HEK293 (cell line): Measurements from ENCODE around the gene TMEM88.

Experiments used
- CTCF ChIA-PET: fragments of 350-600 bp; formaldehyde crosslinking; extraction: SDS; loops from one replicate; lab custom pipeline; 2021; ENCODE audit warnings: antibody characterized with exemption; lab: Yijun Ruan, JAX
- POLR2A ChIA-PET: fragments of 300-600 bp; formaldehyde crosslinking; extraction: SDS; loops from one replicate; lab custom pipeline; 2020; ENCODE audit warnings: antibody characterized with exemption, inconsistent platforms; lab: Yijun Ruan, JAX
- H3K27ac ChIP-seq: fragments of 200-500 bp; sonication (Bioruptor generic); 2 replicates; pipeline ENCODE4 v1.5.1; 2014; ENCODE audit warnings: low read depth, low read length, control low read depth, inconsistent platforms; ENCODE audit errors: extremely low read depth
- H3K36me3 ChIP-seq, 2 experiments: fragments of 200-500 bp in 1 of 2; sonication (Bioruptor generic) in 1 of 2; 1 replicate in 1 of 2; 2 replicates in 1 of 2; pipeline ENCODE4 v1.5.1; 2014 to 2017; ENCODE audit warnings: inconsistent platforms in 2 of 2, low read length in 2 of 2; ENCODE audit not compliant: control insufficient read depth in 2 of 2, insufficient read depth in 1 of 2
- H3K4me1 ChIP-seq: fragments of 200-500 bp; sonication (Bioruptor generic); 2 replicates; pipeline ENCODE4 v1.5.1; 2014; ENCODE audit warnings: mild to moderate bottlenecking, low read length, inconsistent platforms; ENCODE audit not compliant: control insufficient read depth, insufficient read depth
- H3K4me3 ChIP-seq: 2 replicates; pipeline ENCODE4 v1.5.1; 2011; ENCODE audit warnings: low read depth, mild to moderate bottlenecking, control low read depth, low read length, moderate library complexity
- H3K9me3 ChIP-seq: fragments of 200-500 bp; sonication (Bioruptor generic); 2 replicates; pipeline ENCODE4 v1.5.1; 2014; ENCODE audit warnings: low read depth, low read length, inconsistent platforms; ENCODE audit not compliant: control insufficient read depth, insufficient read depth
- BCL11A ChIP-seq: fragments of 450-650 bp; formaldehyde crosslinking; IDR thresholded peaks from 2 replicates; pipeline ENCODE4 v1.5.1; 2016; ENCODE audit warnings: low read depth, missing biosample characterization, missing genetic modification characterization
- GLI4 ChIP-seq: fragments of 450-650 bp; formaldehyde crosslinking; IDR thresholded peaks from 2 replicates; pipeline ENCODE4 v1.5.1; 2016; ENCODE audit warnings: missing biosample characterization, missing genetic modification characterization
- GLIS1 ChIP-seq: fragments of 450-650 bp; formaldehyde crosslinking; IDR thresholded peaks from 2 replicates; pipeline ENCODE4 v1.5.1; 2016; ENCODE audit warnings: missing biosample characterization, missing genetic modification characterization
- GLIS2 ChIP-seq: fragments of 450-650 bp; formaldehyde crosslinking; IDR thresholded peaks from 2 replicates; pipeline ENCODE4 v1.5.1; 2016; ENCODE audit warnings: missing biosample characterization, missing genetic modification characterization
- KLF10 ChIP-seq: fragments of 450-650 bp; IDR thresholded peaks from 2 replicates; pipeline ENCODE4 v1.5.1; 2018; ENCODE audit warnings: missing biosample characterization, mild to moderate bottlenecking, missing genetic modification characterization
- OVOL3 ChIP-seq: fragments of 450-650 bp; formaldehyde crosslinking; IDR thresholded peaks from 2 replicates; pipeline ENCODE4 v1.5.1; 2016; ENCODE audit warnings: missing biosample characterization, missing genetic modification characterization
- PRDM6 ChIP-seq: fragments of 450-650 bp; formaldehyde crosslinking; IDR thresholded peaks from 2 replicates; pipeline ENCODE4 v1.5.1; 2017; ENCODE audit warnings: missing biosample characterization, missing genetic modification characterization
- TSHZ1 ChIP-seq: fragments of 450-650 bp; formaldehyde crosslinking; IDR thresholded peaks from 2 replicates; pipeline ENCODE4 v1.5.1; 2016; ENCODE audit warnings: missing biosample characterization, missing genetic modification characterization, borderline replicate concordance
- ZBTB17 ChIP-seq: fragments of 450-650 bp; formaldehyde crosslinking; IDR thresholded peaks from 2 replicates; pipeline ENCODE4 v1.5.1; 2016; ENCODE audit warnings: missing biosample characterization, missing genetic modification characterization
- ZBTB8A ChIP-seq: fragments of 450-650 bp; formaldehyde crosslinking; IDR thresholded peaks from 2 replicates; pipeline ENCODE4 v1.5.1; 2016; ENCODE audit warnings: missing biosample characterization, missing genetic modification characterization
- ZFHX2 ChIP-seq: fragments of 450-650 bp; formaldehyde crosslinking; conservative IDR thresholded peaks from 2 replicates; pipeline ENCODE4 v1.5.1; 2016; ENCODE audit warnings: missing biosample characterization, missing genetic modification characterization
- ZFP37 ChIP-seq: fragments of 450-650 bp; formaldehyde crosslinking; IDR thresholded peaks from 2 replicates; pipeline ENCODE4 v1.5.1; 2016; ENCODE audit warnings: missing biosample characterization, missing genetic modification characterization
- ZIC2 ChIP-seq: fragments of 450-650 bp; formaldehyde crosslinking; IDR thresholded peaks from 2 replicates; pipeline ENCODE4 v1.5.1; 2016; ENCODE audit warnings: missing biosample characterization, missing genetic modification characterization
- ZNF132 ChIP-seq: fragments of 450-650 bp; formaldehyde crosslinking; IDR thresholded peaks from 2 replicates; pipeline ENCODE4 v1.5.1; 2017; ENCODE audit warnings: missing biosample characterization, missing genetic modification characterization, borderline replicate concordance
- ZNF155 ChIP-seq: fragments of 450-650 bp; formaldehyde crosslinking; IDR thresholded peaks from 2 replicates; pipeline ENCODE4 v1.5.1; 2016; ENCODE audit warnings: missing biosample characterization, missing genetic modification characterization
- ZNF174 ChIP-seq: fragments of 450-650 bp; formaldehyde crosslinking; IDR thresholded peaks from 2 replicates; pipeline ENCODE4 v1.5.0; 2017; ENCODE audit warnings: missing biosample characterization, mild to moderate bottlenecking, missing genetic modification characterization
- ZNF19 ChIP-seq: fragments of 450-650 bp; formaldehyde crosslinking; IDR thresholded peaks from 2 replicates; pipeline ENCODE4; 2016; ENCODE audit warnings: missing biosample characterization, missing genetic modification characterization, low read depth
- ZNF416 ChIP-seq: fragments of 450-650 bp; formaldehyde crosslinking; IDR thresholded peaks from 2 replicates; pipeline ENCODE4 v1.5.1; 2016; ENCODE audit warnings: missing biosample characterization, missing genetic modification characterization
- ZNF449 ChIP-seq: fragments of 450-650 bp; formaldehyde crosslinking; IDR thresholded peaks from 2 replicates; pipeline ENCODE4 v1.5.1; 2017; ENCODE audit warnings: missing biosample characterization, mild to moderate bottlenecking, missing genetic modification characterization, moderate library complexity
- ZNF48 ChIP-seq: fragments of 450-650 bp; formaldehyde crosslinking; IDR thresholded peaks from 2 replicates; pipeline ENCODE4 v1.5.1; 2016; ENCODE audit warnings: missing biosample characterization, missing genetic modification characterization
- ZNF488 ChIP-seq: fragments of 450-650 bp; formaldehyde crosslinking; IDR thresholded peaks from 2 replicates; pipeline ENCODE4 v1.5.1; 2016; ENCODE audit warnings: missing biosample characterization, missing genetic modification characterization
- ZNF510 ChIP-seq: fragments of 450-650 bp; formaldehyde crosslinking; IDR thresholded peaks from 2 replicates; pipeline ENCODE4 v1.5.1; 2018; ENCODE audit warnings: mild to moderate bottlenecking, missing genetic modification characterization, missing biosample characterization; ENCODE audit not compliant: insufficient replicate concordance
- ZNF544 ChIP-seq: fragments of 450-650 bp; formaldehyde crosslinking; IDR thresholded peaks from 2 replicates; pipeline ENCODE4 v1.5.0; 2017; ENCODE audit warnings: missing biosample characterization, missing genetic modification characterization
- ZNF548 ChIP-seq: fragments of 450-650 bp; formaldehyde crosslinking; IDR thresholded peaks from 2 replicates; pipeline ENCODE4 v1.5.1; 2016; ENCODE audit warnings: missing biosample characterization, missing genetic modification characterization
- ZNF596 ChIP-seq: fragments of 450-650 bp; IDR thresholded peaks from 2 replicates; pipeline ENCODE4 v1.5.0; 2018; ENCODE audit warnings: missing biosample characterization, mild to moderate bottlenecking, missing genetic modification characterization, moderate library complexity
- ZNF660 ChIP-seq: fragments of 450-650 bp; IDR thresholded peaks from 2 replicates; pipeline ENCODE4 v1.5.1; 2018; ENCODE audit warnings: missing biosample characterization, mild to moderate bottlenecking, missing genetic modification characterization
- ZNF76 ChIP-seq: fragments of 450-650 bp; formaldehyde crosslinking; IDR thresholded peaks from 2 replicates; pipeline ENCODE4; 2016; ENCODE audit warnings: low read depth, missing biosample characterization, missing genetic modification characterization, borderline replicate concordance
- ZNF776 ChIP-seq: fragments of 450-650 bp; formaldehyde crosslinking; IDR thresholded peaks from 2 replicates; pipeline ENCODE4 v1.5.0; 2017; ENCODE audit warnings: missing biosample characterization, missing genetic modification characterization, borderline replicate concordance
- ZSCAN16 ChIP-seq: fragments of 450-650 bp; formaldehyde crosslinking; IDR thresholded peaks from 2 replicates; pipeline ENCODE4 v1.5.1; 2016; ENCODE audit warnings: missing biosample characterization, missing genetic modification characterization
- ZXDB ChIP-seq: fragments of 450-650 bp; formaldehyde crosslinking; IDR thresholded peaks from 2 replicates; pipeline ENCODE4 v1.5.1; 2016; ENCODE audit warnings: missing biosample characterization, missing genetic modification characterization

TMEM88 gene

GRCh38 chr17:7843257-7843535 is 11.7 kb upstream of the TMEM88 start (continued):
- TF ChIP-seq GLI4 (tag by site-specific recombination) = no peak
- no peak for TF ChIP-seq ZNF596
- no peak for TF ChIP-seq ZNF132 (tag by site-specific recombination)
- TF ChIP-seq ZNF416 (tag by site-specific recombination) = no peak
- no peak for TF ChIP-seq ZNF174 (tag by site-specific recombination)
- TF ChIP-seq ZFP37 = no peak
- TF ChIP-seq ZNF449 = no peak

GRCh38 chr17:7843536-7844291 is 11.2 kb upstream of the TMEM88 start:
- Histone ChIP-seq H3K36me3 (peaks cover 9 to 33% of the 10 kb centered on the region in 2 experiments), H3K4me3 (peak overlapping the region; percentile 70), H3K4me1 (peaks cover 17% of the 10 kb centered on the region), H3K27ac (peak overlapping the region; percentile 96), H3K9me3 (no peaks in the 10 kb centered on the region)
- POLR2A ChIA-PET = interaction anchor here (1.0 to 7.7 kb wide), 7 partner anchors 9 to 175 kb away, joined by 3 to 110 read pairs (median 5); partner anchors contain the start of genes CNTROB, CYB5D1, KDM6B and NAA38
- CTCF ChIA-PET = interaction anchor here (0.8 to 2.9 kb wide), 3 partner anchors 9 to 101 kb away, joined by 4 to 12 read pairs (median 5); partner anchors contain the start of gene NAA38
- TF ChIP-seq ZNF660 (tag by site-specific recombination) (no peak), ZBTB17 (peak; percentile 98), ZNF19 (no peak), ZNF155 (tag by site-specific recombination) (no peak), ZNF544 (no peak), ZNF132 (tag by site-specific recombination) (no peak), GLIS2 (tag by site-specific recombination) (peak; percentile 62), OVOL3 (no peak), ZNF548 (no peak), ZNF776 (no peak), PRDM6 (no peak), ZNF510 (no peak), ZSCAN16 (tag by site-specific recombination) (no peak), ZNF48 (tag by site-specific recombination) (no peak), BCL11A (no peak), ZFHX2 (tag by site-specific recombination) (peak; percentile 88), TSHZ1 (tag by site-specific recombination) (no peak), ZNF76 (tag by site-specific recombination) (peak; percentile 78; the same call in 1 of the 2 replicates), ZIC2 (tag by site-specific recombination) (peak; percentile 56; the same call in 1 of the 2 replicates), GLIS1 (peak; percentile 50; the same call in 1 of the 2 replicates), ZNF488 (tag by site-specific recombination) (no peak), ZXDB (tag by site-specific recombination) (no peak), KLF10 (tag by site-specific recombination) (peak; percentile 90), ZBTB8A (0 out of 2 replicates have a peak, but pooled peaks have one; percentile 30)
